Measurements from ENCODE around the gene DSCAML1.

The DSCAML1 gene

GRCh38 chr11:117387992-117388755 is 408.8 kb downstream of the DSCAML1 start:
- no peak for DNase-seq

- no peak for DNase-seq
Measured at GRCh38 chr11:117385906-117386305, 411.1 kb downstream of the DSCAML1 start.

GRCh38 chr11:117385471-117385870 is 411.5 kb downstream of the DSCAML1 start:
- no peak for DNase-seq

GRCh38 chr11:117384045-117384444 is 413.0 kb downstream of the DSCAML1 start:
- DNase-seq: no peak

GRCh38 chr11:117382746-117383145 is 414.3 kb downstream of the DSCAML1 start:
- DNase-seq: no peak

- no peak for DNase-seq
Measured at GRCh38 chr11:117381481-117382387, 415.3 kb downstream of the DSCAML1 start.

GRCh38 chr11:117380676-117381075 is 416.3 kb downstream of the DSCAML1 start:
- no peak for DNase-seq

GRCh38 chr11:117378976-117379865 is 417.8 kb downstream of the DSCAML1 start:
- DNase-seq: no peak
